ENCODE data around the gene PRSS1.

GRCh38 chr7:142762104-142762503, 12.8 kb downstream of the PRSS1 start:
- TF ChIP-seq POLR2AphosphoS5 (IDR thresholded peaks at IDR 0.05): no peak
- TF ChIP-seq CTCF (IDR thresholded peaks at IDR 0.05): no peak
